ENCODE data around the gene TRPC4.
"Not testable (repeated sequence)": the region's sequence is repeated elsewhere in the genome, so short reads cannot be mapped to it uniquely, and the experiment has no call there.

Gene TRPC4

GRCh38 chr13:37811441-37811840 lies 58.1 kb downstream of the TRPC4 start:
- no peak for DNase-seq

- no peak for DNase-seq
Measured at GRCh38 chr13:37806666-37807065, 62.9 kb downstream of the TRPC4 start.

DNA sequence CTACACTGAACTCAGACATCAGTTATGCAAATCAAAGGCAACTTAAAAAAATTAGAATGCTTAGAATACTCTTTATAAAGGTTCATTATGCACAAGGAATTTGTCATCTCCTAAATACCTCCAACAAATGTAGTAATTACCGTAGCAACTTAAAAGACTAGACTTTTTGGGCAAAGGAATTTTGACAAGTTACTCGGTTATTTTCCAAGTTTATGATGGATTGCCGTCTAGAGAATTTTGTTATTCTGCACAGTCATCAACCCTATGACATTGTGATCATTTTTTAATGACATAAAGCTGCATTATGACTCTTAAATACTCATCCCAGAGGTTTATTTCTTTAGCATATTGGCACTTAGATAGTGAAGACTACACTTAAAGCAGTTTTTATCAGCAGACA lies 71.9 kb downstream of the TRPC4 start:
- no peak for DNase-seq

DNA sequence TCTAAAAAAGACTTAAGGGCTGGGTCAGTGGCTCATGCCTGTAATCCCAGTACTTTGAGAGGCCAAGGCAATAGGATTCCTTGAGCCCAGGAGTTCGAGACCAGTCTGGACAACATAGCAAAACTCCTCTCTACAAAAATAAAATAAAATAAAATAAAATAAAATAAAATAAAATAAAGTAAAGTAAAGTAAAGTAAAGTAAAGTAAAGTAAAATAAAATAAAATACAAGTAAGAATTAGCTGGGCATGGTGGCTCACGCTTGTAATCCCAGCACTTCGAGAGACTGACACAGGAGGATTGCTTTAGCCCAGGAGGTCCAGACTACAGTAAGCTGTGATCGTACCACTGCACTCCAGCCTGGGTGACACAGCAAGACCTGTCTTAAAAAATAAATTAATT lies 72.8 kb downstream of the TRPC4 start:
- not testable (repeated sequence) for DNase-seq

- DNase-seq, result no peak
Measured at GRCh38 chr13:37795326-37795725, 74.2 kb downstream of the TRPC4 start.

- no peak for DNase-seq
Measured at GRCh38 chr13:37791699-37792098, 77.9 kb downstream of the TRPC4 start.

DNA sequence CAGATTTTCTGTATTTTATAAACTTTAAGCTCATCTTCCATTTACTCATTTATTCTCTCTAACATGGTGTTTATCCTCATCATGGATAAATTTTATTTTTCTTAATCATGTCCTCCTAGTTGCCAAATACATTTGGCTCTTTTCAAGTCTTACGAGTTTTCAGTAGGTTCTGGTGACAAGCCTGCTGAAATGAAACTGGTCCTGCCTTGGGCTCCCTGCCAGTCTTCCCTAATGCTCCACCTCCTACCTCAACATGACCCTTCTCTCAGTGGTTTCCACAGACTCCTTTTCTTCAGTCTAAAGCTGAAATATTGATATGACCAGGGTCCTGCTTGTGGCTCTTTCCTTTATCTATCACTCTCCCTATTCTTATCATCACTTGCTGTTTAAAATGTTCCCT lies 81.2 kb downstream of the TRPC4 start:
- DNase-seq, result no peak

- DNase-seq, result no peak
Measured at GRCh38 chr13:37777676-37778075, 91.9 kb downstream of the TRPC4 start.

- no peak for DNase-seq
Measured at GRCh38 chr13:37775871-37776270, 93.7 kb downstream of the TRPC4 start.

- no peak for DNase-seq
Measured at GRCh38 chr13:37772644-37773043, 96.9 kb downstream of the TRPC4 start.

DNA sequence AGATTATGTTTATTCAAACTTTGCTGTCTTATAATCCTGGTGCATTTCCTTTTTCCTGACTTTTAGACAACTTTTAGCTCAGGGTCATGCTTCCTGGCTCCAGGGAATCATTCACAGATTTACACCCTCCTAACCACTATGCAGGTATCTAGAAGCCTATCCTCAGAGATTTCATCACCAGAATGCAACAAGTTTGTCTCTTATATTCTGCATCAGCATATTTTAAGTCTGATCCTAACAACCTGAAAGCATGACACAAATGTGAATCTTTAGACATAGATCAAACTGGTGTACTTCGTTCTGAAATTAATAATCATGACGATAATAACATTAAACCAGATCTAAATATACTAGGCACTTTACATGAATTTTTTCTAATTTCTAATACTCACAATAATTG lies 100.0 kb downstream of the TRPC4 start:
- no peak for DNase-seq

DNA sequence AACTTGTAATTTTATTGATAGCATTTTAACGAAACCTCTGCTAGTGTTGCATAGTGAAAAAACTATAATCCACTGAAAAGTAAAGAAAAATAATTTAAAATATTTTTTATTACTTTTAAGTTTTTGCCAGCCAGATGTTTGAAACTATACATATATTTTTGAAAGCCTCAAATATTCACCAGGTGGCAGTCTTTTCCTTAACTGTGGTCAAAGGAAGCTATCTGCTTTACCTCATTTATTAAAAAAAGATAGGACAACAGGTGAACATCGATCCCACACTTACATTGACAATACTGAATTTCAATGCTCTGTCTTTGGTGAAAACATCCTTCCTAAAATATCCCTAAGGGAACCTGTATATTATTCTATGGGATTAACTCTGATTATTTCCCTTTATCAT lies 100.5 kb downstream of the TRPC4 start:
- no peak for DNase-seq

DNA sequence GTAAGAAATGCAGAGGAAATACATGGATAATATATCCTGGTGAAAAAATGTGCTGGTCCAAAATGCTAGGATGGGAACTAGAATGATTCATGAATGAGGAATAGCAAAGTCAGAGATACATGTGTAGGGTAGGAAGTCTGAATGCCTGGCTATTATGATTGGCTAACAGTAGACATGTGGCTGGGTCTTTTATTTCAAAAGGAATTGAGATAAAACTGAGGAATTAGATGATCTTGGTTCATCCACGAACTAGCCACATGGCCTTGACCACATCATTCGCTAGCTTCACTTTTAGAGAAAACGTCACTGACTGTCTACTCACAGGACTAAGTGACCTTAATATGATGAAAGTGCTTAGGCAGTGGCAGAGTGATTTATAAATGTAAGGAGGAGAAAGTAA lies 103.1 kb downstream of the TRPC4 start:
- DNase-seq, result no peak

GRCh38 chr13:37755349-37755748 lies 114.2 kb downstream of the TRPC4 start:
- DNase-seq, result no peak

DNA sequence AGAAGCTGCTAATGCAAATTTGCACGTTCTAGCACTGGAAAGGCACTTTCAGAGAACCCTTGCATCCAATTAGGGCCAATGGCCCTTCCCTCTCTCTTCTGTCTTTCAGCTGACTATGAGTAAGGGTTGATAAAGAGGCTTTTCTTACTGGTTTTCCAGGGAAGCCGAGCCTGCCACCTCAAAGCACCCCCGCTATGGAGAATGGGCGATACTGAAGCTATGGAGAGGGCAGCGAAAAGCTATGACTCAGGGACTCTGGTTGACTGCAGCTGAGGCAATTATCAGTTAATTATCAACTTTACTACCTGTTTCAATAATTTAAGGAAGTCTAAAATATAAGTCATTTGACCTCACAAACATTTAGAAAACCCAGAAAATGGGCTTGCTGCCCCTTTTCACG lies 115.8 kb downstream of the TRPC4 start:
- DNase-seq, result no peak

DNA sequence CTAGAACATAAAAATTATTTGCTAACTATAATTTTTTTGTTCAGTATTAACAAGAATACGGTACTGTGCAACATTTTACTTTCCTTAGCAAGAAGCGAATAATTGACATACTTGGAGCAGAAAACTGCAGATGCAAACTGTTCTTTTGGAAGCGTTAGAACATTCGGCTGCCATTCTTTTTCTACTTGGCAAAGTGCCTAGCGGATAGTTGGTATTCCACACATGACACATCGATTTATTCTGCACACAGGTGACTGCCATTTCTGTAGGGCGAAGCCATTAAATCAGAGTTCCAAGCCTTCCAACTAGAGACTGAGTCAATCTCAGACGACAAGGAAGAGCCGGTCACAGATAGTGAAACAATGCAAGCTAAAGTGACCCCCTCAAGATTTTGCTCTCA lies 117.4 kb downstream of the TRPC4 start:
- DNase-seq, result no peak

- no peak for DNase-seq
Measured at GRCh38 chr13:37751025-37751424, 118.5 kb downstream of the TRPC4 start.

DNA sequence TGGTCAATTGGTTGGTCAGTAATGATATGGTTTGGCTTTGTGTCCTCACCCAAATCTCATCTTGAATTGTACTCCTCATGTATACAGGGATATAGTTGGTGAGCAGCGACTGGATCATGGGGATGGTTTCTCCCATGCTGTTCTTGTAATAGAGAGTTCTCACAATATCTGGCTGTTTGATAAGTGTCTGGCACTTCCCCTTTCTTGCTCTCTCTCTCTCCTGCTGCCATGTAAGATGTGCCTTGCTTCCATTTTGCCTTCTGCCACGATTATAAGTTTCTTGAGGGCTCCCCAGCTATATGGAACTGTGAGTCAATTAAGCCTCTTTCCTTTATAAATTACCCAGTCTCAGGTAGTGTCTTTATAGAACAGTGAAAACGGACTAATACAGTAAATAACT lies 120.7 kb downstream of the TRPC4 start:
- no peak for DNase-seq

GRCh38 chr13:37747071-37747612 lies 122.4 kb downstream of the TRPC4 start:
- DNase-seq, result no peak

DNA sequence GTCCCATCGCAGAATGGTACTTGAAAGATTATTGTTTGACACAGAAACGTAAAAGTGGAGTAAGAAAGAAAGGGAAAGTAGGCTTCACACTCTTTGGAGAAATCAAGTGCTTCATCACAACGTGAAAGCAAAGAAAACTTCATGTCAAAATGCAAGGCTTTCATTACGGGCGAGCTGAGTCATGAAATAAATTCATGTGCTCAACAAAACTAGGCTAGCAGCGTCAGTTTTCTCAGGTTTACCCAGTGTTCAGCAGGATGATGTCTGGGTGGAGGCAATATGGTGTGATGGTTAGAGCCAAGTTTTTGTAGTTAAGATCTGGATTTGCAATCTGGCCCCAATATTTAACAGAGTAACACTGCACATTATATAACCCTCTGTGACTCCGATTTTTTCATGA lies 128.0 kb downstream of the TRPC4 start:
- no peak for DNase-seq

DNA sequence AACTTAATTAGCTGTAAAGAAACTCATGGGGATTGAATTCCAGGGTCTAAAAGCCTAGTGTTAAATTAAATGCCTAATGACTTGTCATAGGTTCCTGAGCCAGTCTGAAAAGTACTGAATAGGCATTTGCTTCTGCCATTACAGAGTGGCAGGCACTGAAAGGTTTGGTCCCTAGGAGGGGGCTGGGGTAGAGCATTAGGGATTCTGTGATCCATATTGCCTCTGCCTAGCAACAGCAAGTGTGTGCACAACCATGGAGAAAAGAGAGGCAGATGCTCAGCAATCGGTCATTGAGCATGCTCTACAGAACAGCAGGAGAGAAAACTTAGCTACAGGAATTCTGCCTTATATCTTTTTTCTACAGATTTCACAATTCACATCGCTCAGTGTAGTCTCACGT lies 133.5 kb downstream of the TRPC4 start:
- no peak for DNase-seq

DNA sequence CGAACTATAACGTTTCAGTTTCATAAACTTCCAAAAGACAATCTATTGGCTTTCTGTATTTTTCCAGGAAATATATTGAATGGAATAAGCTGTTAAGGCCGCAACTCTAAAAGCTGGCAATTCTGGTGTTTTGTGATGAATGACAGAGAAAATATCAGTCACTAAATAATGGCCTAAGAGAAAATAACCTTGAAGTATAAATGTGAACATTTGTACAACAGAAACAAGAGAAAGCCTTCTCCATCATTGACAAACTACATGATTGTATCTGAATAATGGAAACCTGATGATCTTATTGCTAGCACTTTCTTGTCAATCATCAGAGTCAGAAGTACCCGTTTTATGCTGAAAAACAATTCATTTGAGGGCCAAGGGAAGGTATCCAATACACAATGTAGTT lies 134.3 kb downstream of the TRPC4 start:
- DNase-seq, result no peak

GRCh38 chr13:37729876-37730275 lies 139.7 kb downstream of the TRPC4 start:
- no peak for DNase-seq

DNA sequence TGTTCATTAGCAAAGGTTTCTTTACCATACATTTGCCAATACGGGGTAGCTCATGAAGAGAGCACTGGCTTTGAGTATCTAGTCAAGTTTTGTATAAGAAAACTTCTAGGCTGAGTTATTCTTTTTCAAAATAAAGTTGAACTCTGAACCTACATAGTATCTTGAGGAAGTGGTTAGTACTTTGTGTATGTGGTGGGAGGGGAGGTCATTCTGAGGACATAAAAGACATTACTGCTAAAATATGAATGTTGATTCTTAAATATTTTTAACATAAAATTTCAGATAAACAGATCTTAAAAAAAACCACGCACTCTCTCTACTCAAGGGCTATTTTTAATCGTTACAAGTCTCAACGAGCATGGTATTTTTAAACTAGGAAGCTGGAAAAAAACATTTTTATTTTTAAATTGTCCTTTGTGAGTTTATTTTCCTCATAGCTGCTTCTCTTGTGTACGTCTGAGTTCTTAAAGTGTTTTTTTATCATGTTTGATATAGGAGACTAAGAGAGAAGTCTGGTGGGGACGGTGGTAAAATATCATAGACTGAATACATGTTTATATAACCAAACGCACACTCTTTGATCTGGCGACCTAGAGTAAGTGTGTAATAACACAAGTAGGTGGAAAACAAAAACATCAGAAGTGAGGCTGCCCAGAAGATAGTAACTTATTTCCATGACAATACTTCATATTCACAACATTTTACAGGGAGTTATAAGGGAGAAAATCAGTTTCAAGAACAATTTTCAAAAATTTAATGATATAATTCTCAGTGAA lies 153.0 kb downstream of the TRPC4 start:
- no peak for DNase-seq

- DNase-seq, result no peak
Measured at GRCh38 chr13:37715606-37716015, 154.0 kb downstream of the TRPC4 start.
